DND-41 (cell line): ENCODE data around the gene IFFO2.

Experiments
- CTCF ChIP-seq: IDR thresholded peaks from 2 replicates; pipeline ENCODE4 v1.5.1; 2012; ENCODE audit warnings: borderline replicate concordance, low read length, moderate library complexity, mild to moderate bottlenecking; ENCODE audit not compliant: poor library complexity, severe bottlenecking; ENCODE audit errors: extremely low read depth
- EZH2 ChIP-seq: IDR thresholded peaks from 3 replicates; pipeline ENCODE4 v1.6.1; 2012; ENCODE audit warnings: borderline replicate concordance, low read depth, mild to moderate bottlenecking, moderate library complexity, low read length, inconsistent platforms; ENCODE audit not compliant: severe bottlenecking

GRCh38 chr1:18883636-18884418 lies 72.6 kb downstream of the IFFO2 start:
- TF ChIP-seq CTCF, result peak; percentile 90
- no peak for TF ChIP-seq EZH2
